H9 (cell line): ENCODE data around the gene BYSL. TPM values are rescaled to one million over a fixed set of nuclear protein-coding genes. Genes with fewer than 3 reads are reported as not detected.

Experiments used
- DNase-seq: peaks from one replicate; pipeline ENCODE4 v3.0.0-alpha.2; 2017
- H2AFZ ChIP-seq: one replicate; pipeline ENCODE4 v1.6.1; 2013; ENCODE audit warnings: mild to moderate bottlenecking, low read length, control low read depth, moderate library complexity
- H2AK5ac ChIP-seq: 2 replicates; pipeline ENCODE4 v1.6.1; 2013; ENCODE audit warnings: low read length, control low read depth, mixed read lengths; ENCODE audit not compliant: insufficient read length
- H2BK120ac ChIP-seq: one replicate; pipeline ENCODE4 v1.6.1; 2013; ENCODE audit warnings: low read depth, mild to moderate bottlenecking, low read length, control low read depth, inconsistent platforms; ENCODE audit not compliant: poor library complexity, severe bottlenecking
- H2BK12ac ChIP-seq: 2 replicates; pipeline ENCODE4 v1.6.1; 2013; ENCODE audit warnings: low read length, control low read depth, mixed read lengths, low read depth; ENCODE audit not compliant: insufficient read length
- H2BK15ac ChIP-seq: 2 replicates; pipeline ENCODE4 v1.6.1; 2013; ENCODE audit warnings: low read depth, low read length, control low read depth
- H2BK20ac ChIP-seq: one replicate; pipeline ENCODE4 v1.6.1; 2013; ENCODE audit warnings: low read depth, mild to moderate bottlenecking, low read length, control low read depth, inconsistent platforms; ENCODE audit not compliant: poor library complexity, severe bottlenecking
- H2BK5ac ChIP-seq: 2 replicates; pipeline ENCODE4 v1.6.1; 2013; ENCODE audit warnings: low read length, control low read depth, mixed read lengths; ENCODE audit not compliant: insufficient read length
- H3K14ac ChIP-seq: 2 replicates; pipeline ENCODE4 v1.6.1; 2013; ENCODE audit warnings: low read length, control low read depth; ENCODE audit not compliant: insufficient read depth
- H3K18ac ChIP-seq: 2 replicates; pipeline ENCODE4 v1.6.1; 2013; ENCODE audit warnings: low read depth, mild to moderate bottlenecking, mixed read lengths, low read length, control low read depth; ENCODE audit not compliant: insufficient read length
- H3K23ac ChIP-seq: 2 replicates; pipeline ENCODE4 v1.6.1; 2013; ENCODE audit warnings: low read length, control low read depth, mixed read lengths, low read depth; ENCODE audit not compliant: insufficient read length
- H3K23me2 ChIP-seq: 2 replicates; pipeline ENCODE4 v1.6.1; 2013; ENCODE audit warnings: low read depth, mild to moderate bottlenecking, mixed read lengths, low read length, control low read depth; ENCODE audit not compliant: insufficient read length, poor library complexity, severe bottlenecking
- H3K27ac ChIP-seq: 2 replicates; pipeline ENCODE4 v1.5.1; 2013; ENCODE audit warnings: low read length, control low read depth, mixed read lengths, low read depth; ENCODE audit not compliant: insufficient read length
- H3K27me3 ChIP-seq: 2 replicates; pipeline ENCODE4 v1.6.1; 2013; ENCODE audit warnings: low read length, control low read depth, inconsistent platforms; ENCODE audit not compliant: insufficient read depth
- H3K4ac ChIP-seq: 2 replicates; pipeline ENCODE4 v1.6.1; 2013; ENCODE audit warnings: low read depth, mild to moderate bottlenecking, control low read depth, inconsistent platforms, low read length, moderate library complexity
- H3K4me1 ChIP-seq: 2 replicates; pipeline ENCODE4 v1.6.1; 2013; ENCODE audit warnings: low read length, control low read depth, inconsistent platforms; ENCODE audit not compliant: insufficient read depth
- H3K4me2 ChIP-seq: 2 replicates; pipeline ENCODE4 v1.6.1; 2013; ENCODE audit warnings: low read length, control low read depth, mixed read lengths; ENCODE audit not compliant: insufficient read length, insufficient read depth
- H3K56ac ChIP-seq: 2 replicates; pipeline ENCODE4 v1.6.1; 2013; ENCODE audit warnings: low read depth, mild to moderate bottlenecking, mixed read lengths, low read length, control low read depth; ENCODE audit not compliant: insufficient read length
- H3K79me1 ChIP-seq: 2 replicates; pipeline ENCODE4 v1.6.1; 2013; ENCODE audit warnings: low read depth, mild to moderate bottlenecking, moderate library complexity, low read length, control low read depth, inconsistent platforms; ENCODE audit not compliant: insufficient read depth, poor library complexity, severe bottlenecking
- H3K79me2 ChIP-seq: 2 replicates; pipeline ENCODE4 v1.6.1; 2013; ENCODE audit warnings: low read length, control low read depth, inconsistent platforms; ENCODE audit not compliant: insufficient read depth
- H3K9ac ChIP-seq: 2 replicates; pipeline ENCODE4 v1.6.1; 2013; ENCODE audit warnings: low read length, control low read depth, mixed read lengths; ENCODE audit not compliant: insufficient read length; ENCODE audit errors: extremely low read depth
- H3K9me3 ChIP-seq: one replicate; pipeline ENCODE4 v1.6.1; 2013; ENCODE audit warnings: low read depth, low read length, inconsistent platforms; ENCODE audit not compliant: control insufficient read depth
- H3T11ph ChIP-seq: one replicate; pipeline ENCODE4 v1.6.1; 2013; ENCODE audit warnings: mild to moderate bottlenecking, low read length, control low read depth, inconsistent platforms
- H4K20me1 ChIP-seq: one replicate; pipeline ENCODE4 v1.6.1; 2013; ENCODE audit not compliant: control insufficient read depth, insufficient read length, insufficient read depth
- H4K5ac ChIP-seq: 2 replicates; pipeline ENCODE4 v1.6.1; 2013; ENCODE audit warnings: low read depth, mild to moderate bottlenecking, mixed read lengths, low read length, control low read depth; ENCODE audit not compliant: insufficient read length
- H4K8ac ChIP-seq: replicated peaks from 2 replicates; pipeline ENCODE4 v1.6.1; 2013; ENCODE audit warnings: low read length, control low read depth, mixed read lengths, low read depth; ENCODE audit not compliant: insufficient read length
- H4K91ac ChIP-seq: 2 replicates; pipeline ENCODE4 v1.6.1; 2013; ENCODE audit warnings: low read depth, mild to moderate bottlenecking, moderate library complexity, mixed read lengths, low read length, control low read depth; ENCODE audit not compliant: insufficient read length
- H3K27ac Mint-ChIP-seq, 3 experiments: 2 replicates in 2 of 3; 3 replicates in 1 of 3; pipeline ENCODE4 v1.8.0; 2020 to 2021; ENCODE audit warnings: mixed read lengths in 3 of 3, mild to moderate bottlenecking in 1 of 3, moderate library complexity in 1 of 3
- H3K27me3 Mint-ChIP-seq: 2 replicates; pipeline ENCODE4 v1.8.0; 2021; ENCODE audit warnings: low read depth, mild to moderate bottlenecking, moderate library complexity, mixed read lengths
- H3K36me3 Mint-ChIP-seq, 3 experiments: 2 replicates in 2 of 3; 3 replicates in 1 of 3; pipeline ENCODE4 v1.8.0; 2020 to 2021; ENCODE audit warnings: low read depth in 3 of 3, mixed read lengths in 3 of 3; ENCODE audit not compliant: insufficient read depth in 1 of 3
- H3K4me1 Mint-ChIP-seq, 2 experiments: 2 replicates each; pipeline ENCODE4 v1.8.0; 2020; ENCODE audit warnings: mixed read lengths in 2 of 2
- H3K4me3 Mint-ChIP-seq, 2 experiments: 2 replicates in 1 of 2; 3 replicates in 1 of 2; pipeline ENCODE4 v1.8.0; 2020 to 2021; ENCODE audit warnings: mild to moderate bottlenecking in 2 of 2, mixed read lengths in 2 of 2, moderate library complexity in 1 of 2
- H3K9me3 Mint-ChIP-seq, 2 experiments: 2 replicates in 1 of 2; 3 replicates in 1 of 2; pipeline ENCODE4 v1.8.0; 2020; ENCODE audit warnings: mild to moderate bottlenecking in 2 of 2, mixed read lengths in 2 of 2, moderate library complexity in 1 of 2
- WGBS: extraction: QIAGEN DNeasy Blood & Tissue Kit; methylation state at CpG from one replicate; pipeline ENCODE4 v1.1.7; 2013; ENCODE audit warnings: missing lambda C conversion rate, low lambda C conversion rate, mixed read lengths; ENCODE audit not compliant: insufficient read length; ENCODE audit errors: extremely low coverage; 5-methylcytosine and 5-hydroxymethylcytosine counted together
- total RNA-seq: library from RNA; stranded (reverse); gene quantifications from 2 replicates; pipeline ENCODE4 v1.2.1, GENCODE V29; 2021
- TF ChIP-seq, protein P1 (sequence below): fragments of 200-600 bp; sonication (generic); conservative IDR thresholded peaks from 3 replicates; pipeline ENCODE4 v1.8.0; 2021; ENCODE audit warnings: antibody characterized with exemption, mild to moderate bottlenecking

BYSL gene
- total RNA-seq, 1 experiment from 2014 or later, result 71.1 TPM

DNA sequence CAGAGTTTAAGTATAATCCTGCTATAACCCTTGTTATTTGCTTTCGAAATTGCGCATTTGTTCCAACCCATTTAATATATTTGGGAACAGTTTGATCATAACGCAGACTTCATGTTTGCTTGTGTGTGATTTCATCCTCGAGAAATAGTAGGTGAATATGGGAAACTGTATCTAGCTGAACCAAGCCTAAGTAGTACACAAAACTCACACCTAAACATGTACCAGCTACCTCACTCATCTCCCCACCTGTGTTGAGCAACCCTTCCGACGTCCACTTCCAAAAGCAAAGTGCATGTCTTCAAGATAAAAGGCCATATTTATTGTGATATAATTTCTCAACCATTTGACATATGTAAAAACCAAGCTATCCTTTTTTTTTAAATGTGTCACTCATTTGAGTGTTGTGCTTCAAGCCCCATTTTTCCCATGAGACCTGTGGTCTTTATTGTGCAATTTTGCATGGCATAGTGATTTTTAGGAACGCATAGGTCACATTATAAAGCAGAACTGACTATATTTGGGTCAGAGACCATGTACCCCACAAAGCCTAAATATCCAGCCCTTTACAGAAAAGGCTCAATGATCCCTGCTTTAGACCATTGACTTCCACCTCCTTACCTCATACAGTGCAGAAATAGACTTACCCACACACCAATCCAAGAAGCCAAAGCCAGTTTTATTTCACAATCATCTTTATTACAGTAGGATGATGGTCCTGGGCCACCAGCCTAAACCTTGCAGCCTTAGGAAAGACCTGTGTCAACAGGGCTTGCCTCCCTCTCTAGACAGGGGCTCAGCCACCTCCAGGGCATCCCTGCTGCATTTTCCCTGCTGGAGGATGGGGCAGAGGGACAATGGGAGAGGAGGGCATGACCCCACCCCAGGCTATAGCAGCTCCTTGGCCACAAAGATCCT lies 13.2 kb downstream of the BYSL start:
- Mint-ChIP-seq H3K4me1 (peaks cover 17 to 23% of the 10 kb centered on the region in 2 experiments), H3K4me3 (no peak overlapping the region), H3K27ac (peak overlapping the region in 1 of 3 experiments; percentile 81; a peak in 2 of 7 replicates), H3K36me3 (peaks cover 27 to 74% (median 54%) of the 10 kb centered on the region in 3 experiments), H3K9me3 (no peaks in the 10 kb centered on the region), H3K27me3 (no peaks in the 10 kb centered on the region; the same call in 1 of the 2 replicates)
- WGBS, result no CpG with 5 or more reads among the region's 7 CpGs
- TF ChIP-seq, protein P1, sequence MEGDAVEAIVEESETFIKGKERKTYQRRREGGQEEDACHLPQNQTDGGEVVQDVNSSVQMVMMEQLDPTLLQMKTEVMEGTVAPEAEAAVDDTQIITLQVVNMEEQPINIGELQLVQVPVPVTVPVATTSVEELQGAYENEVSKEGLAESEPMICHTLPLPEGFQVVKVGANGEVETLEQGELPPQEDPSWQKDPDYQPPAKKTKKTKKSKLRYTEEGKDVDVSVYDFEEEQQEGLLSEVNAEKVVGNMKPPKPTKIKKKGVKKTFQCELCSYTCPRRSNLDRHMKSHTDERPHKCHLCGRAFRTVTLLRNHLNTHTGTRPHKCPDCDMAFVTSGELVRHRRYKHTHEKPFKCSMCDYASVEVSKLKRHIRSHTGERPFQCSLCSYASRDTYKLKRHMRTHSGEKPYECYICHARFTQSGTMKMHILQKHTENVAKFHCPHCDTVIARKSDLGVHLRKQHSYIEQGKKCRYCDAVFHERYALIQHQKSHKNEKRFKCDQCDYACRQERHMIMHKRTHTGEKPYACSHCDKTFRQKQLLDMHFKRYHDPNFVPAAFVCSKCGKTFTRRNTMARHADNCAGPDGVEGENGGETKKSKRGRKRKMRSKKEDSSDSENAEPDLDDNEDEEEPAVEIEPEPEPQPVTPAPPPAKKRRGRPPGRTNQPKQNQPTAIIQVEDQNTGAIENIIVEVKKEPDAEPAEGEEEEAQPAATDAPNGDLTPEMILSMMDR, result no peak
- H3K79me1 ChIP-seq, result no peaks in the 10 kb centered on the region
- peaks cover 5% of the 10 kb centered on the region; the same call in 1 of the 2 replicates for H3K4me1 ChIP-seq
- H2AK5ac ChIP-seq, result no peak overlapping the region
- H3K79me2 ChIP-seq, result no peaks in the 10 kb centered on the region
- H3K9me3 ChIP-seq, result no peaks in the 10 kb centered on the region
- no peak for DNase-seq
- H4K5ac ChIP-seq, result no peak overlapping the region
- no peak overlapping the region for H3K56ac ChIP-seq
- H3K4me2 ChIP-seq, result no peak overlapping the region
- no peak overlapping the region for H2BK12ac ChIP-seq
- no peak overlapping the region for H2BK120ac ChIP-seq
- no peak overlapping the region for H4K8ac ChIP-seq
- no peak overlapping the region; the same call in 1 of the 2 replicates for H3K14ac ChIP-seq
- H2AFZ ChIP-seq, result no peak overlapping the region
- no peak overlapping the region for H3K9ac ChIP-seq
- no peak overlapping the region for H2BK20ac ChIP-seq
- no peak overlapping the region for H3K18ac ChIP-seq
- H2BK5ac ChIP-seq, result no peak overlapping the region
- H3K23me2 ChIP-seq, result no peaks in the 10 kb centered on the region
- H2BK15ac ChIP-seq, result no peak overlapping the region
- no peak overlapping the region for H3K27ac ChIP-seq
- no peaks in the 10 kb centered on the region for H3K27me3 ChIP-seq
- no peak overlapping the region for H4K91ac ChIP-seq
- no peak overlapping the region for H3K4ac ChIP-seq
- no peak overlapping the region for H3K23ac ChIP-seq
- H4K20me1 ChIP-seq, result peaks cover 3% of the 10 kb centered on the region
- no peak overlapping the region for H3T11ph ChIP-seq
